ENCODE data around the gene DPCD. TPM values are rescaled to one million over a fixed set of nuclear protein-coding genes. Genes with fewer than 3 reads are reported as not detected.
"Not testable (repeated sequence)": the region's sequence is repeated elsewhere in the genome, so short reads cannot be mapped to it uniquely, and the experiment has no call there.

DPCD gene
- total RNA-seq, 1 experiment from 2014 or later, result 33.4 TPM

DNA sequence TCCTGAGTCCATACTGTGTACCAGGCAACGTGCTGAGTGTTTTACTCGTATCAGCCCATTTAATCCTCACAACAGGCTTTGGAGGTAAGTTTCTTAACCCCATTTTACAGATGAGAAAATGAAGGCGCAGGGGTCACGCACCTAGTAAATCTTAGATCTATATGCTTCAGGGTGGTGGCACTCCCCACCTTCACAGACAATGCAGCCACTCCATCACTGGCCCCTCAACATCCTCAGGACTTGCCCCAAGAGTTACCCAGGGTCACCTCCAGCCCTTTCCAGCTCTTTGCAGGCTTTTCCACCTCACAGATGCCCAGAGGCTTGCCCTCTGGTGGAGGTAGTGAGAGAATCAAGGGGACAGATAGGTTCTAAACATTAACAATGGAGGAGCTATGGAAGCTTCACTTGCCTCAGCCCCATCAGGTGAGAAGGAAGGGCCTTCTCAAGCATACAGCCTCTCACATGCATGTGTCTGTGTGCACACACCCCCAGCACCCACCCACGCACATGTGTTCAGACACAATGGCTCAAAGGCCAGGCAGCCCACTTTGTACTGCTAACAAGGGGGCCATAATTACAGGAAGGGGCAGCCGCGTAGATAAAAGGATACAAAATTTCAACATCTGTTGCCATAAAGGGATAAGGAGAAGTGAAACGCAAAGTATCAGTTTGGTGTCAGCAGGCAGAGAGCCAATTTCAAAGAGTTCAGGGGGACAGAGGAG, 29.1 kb downstream of the DPCD start:
- no peak for DNase-seq (ENCODE audit: low read depth)

DNA sequence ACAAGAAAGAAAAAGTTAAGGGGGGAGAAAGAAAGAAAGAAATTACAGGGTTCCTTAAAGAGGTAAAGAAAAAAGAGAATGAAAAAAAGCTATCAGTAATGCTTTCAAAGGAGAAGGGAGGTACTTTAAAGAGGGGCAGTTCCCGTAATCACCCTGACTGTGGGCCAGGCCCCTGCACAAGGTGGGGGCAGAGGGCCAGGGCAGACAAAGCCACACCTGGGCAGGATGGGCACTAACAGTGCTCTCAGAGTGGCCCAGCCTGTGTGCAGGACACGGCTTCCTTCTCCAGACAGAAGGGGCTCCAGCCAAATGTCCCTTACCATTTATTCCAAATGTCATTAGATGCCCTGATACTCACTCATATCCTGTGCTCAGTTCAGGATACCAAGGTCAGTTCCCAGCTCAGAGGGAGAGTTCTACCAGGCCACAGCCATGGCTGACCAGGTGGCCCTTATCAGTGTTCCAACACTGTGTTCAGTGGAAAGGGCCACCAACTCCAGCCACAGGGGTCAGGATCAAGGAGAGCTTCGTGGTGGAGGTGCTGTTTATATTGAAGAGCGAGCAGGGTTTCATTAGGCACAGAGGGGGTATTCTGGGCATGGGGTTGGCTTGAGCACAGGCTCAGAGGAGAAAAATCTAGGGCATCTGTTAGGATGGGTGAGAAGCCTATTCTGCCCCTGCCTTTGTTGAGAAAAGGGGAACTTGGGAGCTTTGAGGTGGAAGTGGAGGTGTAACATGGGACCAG, 29.9 kb downstream of the DPCD start:
- no peak for DNase-seq (ENCODE audit: low read depth)

DNA sequence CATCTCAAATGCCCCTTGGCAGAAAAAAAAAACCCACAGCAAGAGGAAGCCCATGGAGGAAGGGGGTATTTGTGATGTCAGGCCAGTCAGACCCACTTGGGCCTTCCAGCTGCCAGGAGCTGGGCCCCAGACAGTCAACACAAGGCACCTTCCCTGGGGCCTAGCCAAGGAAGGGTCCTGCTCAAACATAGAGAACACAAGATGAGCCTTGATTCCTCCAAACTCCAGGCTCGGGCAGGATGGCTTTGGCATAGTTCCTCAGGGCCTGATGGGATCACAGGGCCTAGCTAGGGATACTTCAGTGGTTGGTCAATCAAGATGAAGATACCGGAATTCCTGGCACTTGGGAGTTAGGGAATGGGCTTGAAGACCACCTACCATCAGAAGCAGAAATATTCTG, 30.8 kb downstream of the DPCD start:
- no peak for DNase-seq (ENCODE audit: low read depth)

DNA sequence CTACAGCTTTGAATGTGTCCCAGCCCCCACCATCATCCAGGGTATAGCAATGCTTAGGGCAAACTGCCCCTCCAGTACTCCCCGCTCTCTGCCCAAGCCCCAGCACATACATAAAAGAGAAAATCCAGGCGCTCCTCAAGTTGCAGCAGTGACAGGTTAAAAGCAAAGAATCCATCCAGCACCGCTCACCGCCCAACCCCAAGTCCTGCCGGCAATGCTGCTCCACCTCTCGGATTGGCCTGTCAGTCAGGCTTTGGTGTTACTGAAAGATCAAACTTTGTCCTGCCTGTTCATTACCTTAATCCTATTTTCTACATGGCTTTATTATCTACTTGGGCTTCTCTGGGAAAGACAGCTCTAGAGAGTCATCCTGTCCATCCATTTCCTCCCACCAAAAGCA, 31.9 kb downstream of the DPCD start:
- DNase-seq (ENCODE audit: low read depth), result no peak

DNA sequence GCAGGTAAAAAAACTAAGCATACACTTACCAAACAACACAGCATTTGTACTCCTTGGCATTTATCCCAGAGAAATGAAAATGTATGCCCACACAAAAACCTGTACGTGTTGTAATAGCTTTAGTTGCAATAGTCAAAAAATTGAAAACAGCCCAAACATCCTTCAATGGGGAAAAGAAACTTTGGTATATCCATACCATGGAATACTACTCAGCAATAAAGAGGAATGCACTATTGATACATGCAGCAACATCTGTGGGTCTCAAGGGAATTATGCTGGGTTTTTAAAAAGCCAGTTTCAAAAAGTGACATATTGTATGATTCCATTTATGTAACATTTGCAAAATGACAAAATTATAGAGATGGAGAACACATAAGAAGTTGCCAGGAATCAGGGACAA, 35.4 kb downstream of the DPCD start:
- DNase-seq (ENCODE audit: low read depth), result no peak

DNA sequence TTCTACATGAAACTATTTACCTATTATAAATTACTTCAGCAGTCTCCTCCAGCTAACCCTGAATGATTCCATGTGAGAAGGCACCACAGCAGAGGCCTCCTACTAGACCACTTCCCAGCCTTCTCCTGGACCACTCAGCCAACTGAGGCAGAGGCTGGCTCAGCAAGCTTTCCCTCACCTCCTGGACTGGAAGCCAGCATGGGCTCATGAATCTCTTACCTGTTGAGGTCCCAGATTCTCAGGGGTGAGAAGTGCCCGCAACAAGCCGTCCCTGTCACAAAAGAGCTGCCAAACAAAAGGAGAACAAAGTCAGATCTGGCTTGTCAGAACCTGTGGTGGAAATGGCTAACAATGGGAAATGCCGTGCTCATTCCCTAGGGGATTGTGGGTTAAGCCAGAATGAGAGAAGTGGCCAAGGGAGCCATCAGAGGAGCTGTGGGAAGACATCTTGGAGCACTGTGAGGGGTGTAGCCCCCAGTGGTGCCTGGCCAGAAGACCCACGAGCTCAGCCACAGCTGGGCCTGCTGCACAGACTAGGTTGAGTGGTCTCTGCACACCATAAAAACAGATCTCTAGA, 36.5 kb downstream of the DPCD start:
- no peak for DNase-seq (ENCODE audit: low read depth)

DNA sequence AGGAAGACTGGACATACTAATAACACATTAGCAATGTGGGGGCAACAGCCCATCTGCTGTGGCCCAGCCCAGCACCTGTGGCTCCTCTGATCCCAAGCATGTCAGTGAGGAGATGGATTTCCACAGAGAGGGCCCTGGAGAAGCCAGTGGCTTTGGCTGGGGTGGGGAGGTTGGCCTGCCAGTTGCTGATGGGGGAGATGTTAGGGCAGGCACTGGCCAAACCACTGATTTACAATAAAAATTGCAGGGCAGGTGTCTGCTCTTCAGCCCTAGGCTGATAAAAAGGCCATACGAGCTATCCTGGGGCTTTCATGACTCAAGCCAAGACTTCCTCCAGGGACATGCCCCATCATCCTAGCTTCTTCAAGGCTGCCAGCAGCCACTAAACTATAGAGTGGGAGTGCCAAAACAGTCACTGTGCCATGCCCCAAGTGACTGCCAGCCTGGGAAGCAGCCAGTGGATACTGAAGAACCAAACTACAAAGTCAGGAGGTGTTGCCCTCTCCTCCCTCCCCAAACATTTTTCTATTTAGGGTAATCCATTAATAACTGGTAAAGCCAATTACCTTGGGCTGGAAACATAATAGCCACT, 37.8 kb downstream of the DPCD start:
- DNase-seq (ENCODE audit: low read depth), result no peak

DNA sequence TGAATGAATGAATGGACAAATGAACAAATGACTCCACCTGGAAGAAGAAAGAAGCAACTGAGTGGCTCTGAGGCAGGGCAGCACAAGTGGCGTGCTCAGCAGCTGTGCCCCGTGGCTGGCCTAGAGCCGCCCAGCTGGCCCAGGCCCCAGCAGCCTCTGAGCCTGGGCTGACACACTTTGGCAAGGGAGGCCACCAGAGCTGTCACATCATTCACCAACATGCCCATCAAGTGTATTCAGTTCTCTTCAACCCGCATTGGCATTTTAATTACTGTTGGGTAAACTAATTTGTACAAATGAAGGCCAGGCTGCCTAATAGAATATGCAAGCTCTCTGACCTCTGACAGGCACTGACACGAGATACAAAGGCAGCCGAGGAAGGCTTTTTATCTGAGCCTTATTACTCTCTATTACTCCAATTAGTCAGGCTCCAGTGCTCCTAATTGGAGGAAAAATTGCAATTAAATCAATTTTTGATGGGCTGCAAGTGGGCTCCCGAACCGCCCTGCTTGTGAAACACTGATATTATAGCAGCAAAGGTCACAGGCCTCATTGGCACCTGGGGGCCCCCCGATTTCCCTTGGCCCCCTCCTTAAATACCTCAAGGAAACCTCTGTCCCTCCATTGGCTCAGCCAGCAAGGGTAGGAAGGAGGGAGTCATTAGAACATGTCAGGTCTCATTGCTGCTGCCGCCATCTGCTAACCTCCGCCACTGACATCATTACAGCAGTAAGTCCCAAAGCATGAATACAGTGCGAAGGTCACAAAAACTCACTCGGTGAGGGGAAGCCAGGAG, 41.9 kb downstream of the DPCD start:
- no peak for DNase-seq (ENCODE audit: low read depth)

DNA sequence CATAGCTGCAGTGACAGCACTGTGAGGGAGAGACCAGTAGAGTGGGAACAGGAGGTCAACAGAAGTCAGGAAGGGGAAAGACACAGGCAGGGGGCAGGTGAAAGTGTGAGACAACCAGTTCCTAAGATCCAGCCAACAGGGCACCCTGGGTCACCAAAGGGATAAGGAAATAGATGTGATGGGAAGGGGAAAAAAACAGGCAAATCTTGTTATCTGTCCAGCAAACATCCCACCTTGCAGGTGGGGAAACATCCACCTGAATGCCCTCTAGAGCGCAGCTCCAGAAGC, 42.5 kb downstream of the DPCD start:
- DNase-seq (ENCODE audit: low read depth), result no peak

DNA sequence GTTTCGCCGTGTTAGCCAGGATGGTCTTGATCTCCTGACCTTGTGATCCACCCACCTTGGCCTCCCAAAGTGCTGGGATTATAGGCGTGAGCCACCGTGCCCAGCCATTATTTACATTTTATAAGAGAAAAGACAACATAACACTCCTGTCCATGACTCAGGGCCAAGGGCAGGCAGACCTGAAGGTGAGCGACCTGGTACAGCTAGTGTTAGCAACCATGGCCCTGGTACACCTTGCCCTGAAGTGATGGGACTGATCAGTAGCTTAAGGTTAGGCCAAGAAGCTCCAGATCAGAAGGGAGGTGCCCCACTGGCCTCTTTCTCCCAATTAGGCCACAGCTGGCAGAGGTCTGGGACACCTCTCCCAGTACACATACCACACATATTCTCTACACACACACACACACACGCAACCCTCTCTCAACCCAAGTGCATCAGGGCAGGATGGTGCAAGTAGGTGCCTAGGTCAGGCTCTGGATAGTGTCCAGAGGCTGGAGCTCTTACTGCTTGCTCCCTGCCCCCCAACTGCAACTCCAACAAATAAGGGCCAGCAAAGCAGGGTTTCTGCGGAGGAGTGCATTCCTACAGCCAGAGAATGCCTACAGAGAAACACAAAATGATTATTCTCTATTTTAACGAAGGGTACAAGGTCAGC, 43.8 kb downstream of the DPCD start:
- DNase-seq (ENCODE audit: low read depth), result no peak

DNA sequence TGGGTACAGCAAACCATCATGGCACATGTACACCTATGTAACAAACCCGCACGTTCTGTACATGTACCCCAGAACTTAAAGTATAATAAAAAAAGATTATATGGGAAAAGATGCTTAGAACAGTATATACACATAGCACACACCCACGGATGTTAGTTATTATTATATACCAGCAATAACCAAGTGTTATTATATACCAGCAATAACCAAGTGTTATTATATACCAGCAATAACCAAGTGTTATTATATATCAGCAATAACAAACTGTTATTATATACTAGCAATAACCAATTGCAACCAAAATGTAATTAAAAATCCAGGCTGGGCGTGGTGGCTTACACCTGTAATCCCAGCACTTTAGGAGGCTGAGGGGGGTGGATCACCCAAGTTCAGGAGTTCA, 45.4 kb downstream of the DPCD start:
- not testable (repeated sequence) for DNase-seq (ENCODE audit: low read depth)

DNA sequence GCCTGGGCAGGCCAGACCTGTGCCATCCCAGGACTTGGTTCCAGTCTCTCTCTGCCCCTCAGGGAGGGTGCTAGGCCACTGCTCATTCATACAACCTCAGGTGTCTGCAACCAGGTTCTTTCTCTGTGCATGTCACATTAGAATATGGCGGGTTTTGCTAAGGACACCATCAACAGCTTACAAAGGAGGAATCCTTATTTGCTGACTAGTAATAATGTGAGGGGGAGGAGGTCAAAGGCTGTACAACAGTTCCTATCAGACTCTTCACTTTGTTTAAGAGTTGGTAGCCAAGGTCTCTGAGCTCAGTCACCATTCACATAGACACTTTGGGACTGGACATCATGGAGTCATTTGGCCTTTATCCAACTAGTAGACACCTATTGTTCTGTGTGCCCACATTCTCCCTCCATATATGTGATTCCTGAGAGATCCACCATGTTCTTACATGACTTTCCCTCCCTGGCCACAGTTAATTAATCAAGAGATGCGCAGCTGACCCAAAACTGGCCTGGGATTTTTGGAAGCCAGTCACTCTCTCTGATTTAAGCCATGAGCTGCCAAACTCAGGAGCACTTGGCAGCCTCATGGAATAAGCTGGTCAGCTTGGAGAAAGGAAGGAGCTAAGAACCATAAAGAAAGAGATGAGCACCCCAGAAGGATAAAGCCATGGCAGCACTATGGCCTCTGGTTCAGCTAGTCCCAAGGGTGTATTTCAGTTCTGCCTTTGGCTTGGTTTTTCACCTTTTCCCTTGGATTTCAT, 51.2 kb downstream of the DPCD start:
- DNase-seq (ENCODE audit: low read depth), result no peak

DNA sequence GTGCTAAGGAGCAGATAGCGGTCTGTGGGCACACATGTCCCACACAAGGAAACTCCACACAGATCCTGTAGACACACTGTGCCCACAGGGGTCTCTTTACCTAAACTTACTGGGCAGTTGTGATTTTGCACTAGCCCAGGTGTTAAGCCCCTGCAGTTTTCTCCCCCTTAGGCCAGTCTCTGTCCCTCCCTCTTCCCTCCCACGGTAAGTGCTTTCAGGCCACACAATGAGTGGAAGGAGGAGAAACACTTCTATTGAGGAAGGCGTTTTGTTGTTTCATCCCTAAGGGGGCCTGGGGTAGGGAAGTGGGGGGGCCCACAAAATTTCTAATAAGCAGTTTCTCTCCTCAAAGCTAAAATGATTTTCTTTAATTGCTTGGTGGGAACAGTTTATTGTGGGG, 55.4 kb downstream of the DPCD start:
- DNase-seq (ENCODE audit: low read depth), result no peak

DNA sequence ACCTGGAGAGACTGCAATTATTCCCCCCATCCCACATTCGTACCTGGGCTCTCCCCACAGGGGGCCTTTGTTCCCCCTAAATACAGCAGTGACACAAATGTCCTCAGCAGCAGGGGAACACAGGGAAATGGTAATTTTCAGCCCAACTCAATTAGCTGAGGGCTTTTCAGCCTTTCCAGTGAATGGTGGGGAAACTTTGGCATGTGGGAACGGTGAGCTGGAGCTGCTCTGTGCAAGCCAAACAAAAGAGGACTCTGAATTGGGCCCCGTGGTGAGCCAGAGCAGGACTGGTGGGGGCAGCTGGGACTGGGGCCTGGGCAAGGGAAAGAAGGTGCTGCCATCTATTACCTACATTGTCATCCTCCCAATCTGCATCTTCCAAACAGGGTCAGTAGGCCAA, 55.9 kb downstream of the DPCD start:
- no peak for DNase-seq (ENCODE audit: low read depth)

DNA sequence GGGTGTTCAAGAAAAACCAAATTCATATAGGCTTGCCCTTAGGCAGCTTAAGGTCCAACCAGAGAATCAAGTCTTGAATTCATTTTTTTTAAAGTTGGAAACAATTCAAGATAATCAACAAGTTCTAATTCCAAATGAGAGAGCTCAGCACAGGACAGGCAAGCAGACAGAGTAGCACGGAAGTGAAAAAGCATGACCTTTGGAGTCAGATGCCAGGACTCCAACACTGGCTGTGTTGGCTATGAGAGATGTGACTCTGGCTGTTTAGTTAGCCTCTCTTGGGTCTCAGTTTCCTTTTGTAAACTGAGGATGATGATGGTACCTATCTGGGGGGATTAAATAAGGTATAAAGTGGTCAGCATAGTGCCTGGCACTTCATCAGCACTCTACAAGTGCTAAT, 57.5 kb downstream of the DPCD start:
- no peak for DNase-seq (ENCODE audit: low read depth)

DNA sequence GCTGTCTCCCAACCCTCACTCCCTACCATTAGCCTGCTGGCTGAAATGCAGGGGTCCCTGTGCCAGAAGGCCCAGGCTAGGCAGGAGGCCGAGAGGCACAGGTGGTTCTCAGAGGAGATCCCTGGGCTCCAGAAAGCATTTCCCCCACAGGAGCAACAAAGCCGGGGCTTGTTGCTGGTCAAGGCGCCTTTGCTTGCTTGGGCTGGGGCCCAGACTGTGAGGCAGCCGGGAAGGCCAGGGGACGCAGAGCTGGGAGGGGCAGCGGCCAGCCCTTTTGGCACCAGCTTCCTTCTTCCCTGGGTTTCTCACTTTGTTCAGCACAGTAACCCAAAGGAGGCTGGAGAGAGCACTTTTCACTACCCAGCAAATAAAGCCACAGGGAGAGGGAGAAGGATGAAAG, 58.2 kb downstream of the DPCD start:
- DNase-seq (ENCODE audit: low read depth), result no peak

DNA sequence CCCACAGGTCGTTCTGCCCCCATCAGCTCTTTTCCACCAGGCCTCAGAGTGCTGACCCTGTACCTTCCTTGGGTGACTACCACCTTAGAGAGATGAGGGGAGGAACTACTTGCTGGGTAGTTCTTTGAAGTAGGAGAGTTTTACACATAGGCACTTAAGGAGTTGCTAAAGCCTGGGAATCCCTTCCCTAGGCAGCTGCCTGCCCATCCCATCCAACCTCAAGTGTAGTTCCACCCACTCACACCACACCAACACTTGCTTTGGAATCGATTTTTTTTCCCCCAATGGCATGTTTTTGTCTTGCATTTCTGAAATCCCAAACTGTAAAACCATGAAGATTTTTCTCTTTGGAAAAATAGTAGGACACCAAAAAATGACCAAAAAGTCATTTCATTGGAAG, 59.1 kb downstream of the DPCD start:
- no peak for DNase-seq (ENCODE audit: low read depth)

DNA sequence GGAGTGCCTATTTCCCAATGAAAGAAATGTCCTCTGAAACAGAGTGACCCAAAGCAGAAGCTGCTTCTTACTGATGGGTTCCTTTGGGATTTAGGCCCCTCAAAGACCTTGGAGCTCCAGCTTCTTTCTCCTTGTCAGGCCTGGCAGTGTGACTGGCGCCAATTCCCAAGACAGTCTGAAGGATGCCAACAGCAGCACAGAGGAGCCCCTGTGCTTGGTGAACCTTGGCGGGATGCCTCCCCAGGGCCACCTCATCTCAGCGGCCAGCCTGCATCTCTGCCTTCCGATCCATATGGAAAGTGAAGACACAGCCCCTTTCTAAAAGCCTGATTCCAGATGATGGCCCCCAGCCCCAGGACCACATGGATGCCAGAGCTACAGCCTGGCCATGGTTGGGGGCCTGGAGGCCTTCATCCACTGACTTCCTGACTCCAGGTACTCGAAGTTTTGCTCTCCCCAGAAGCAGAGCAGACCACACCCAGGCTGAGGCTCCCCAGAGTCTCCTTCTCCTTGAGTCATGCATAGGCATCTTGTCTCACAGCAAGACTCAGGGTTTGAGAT, 61.5 kb downstream of the DPCD start:
- DNase-seq (ENCODE audit: low read depth), result no peak

DNA sequence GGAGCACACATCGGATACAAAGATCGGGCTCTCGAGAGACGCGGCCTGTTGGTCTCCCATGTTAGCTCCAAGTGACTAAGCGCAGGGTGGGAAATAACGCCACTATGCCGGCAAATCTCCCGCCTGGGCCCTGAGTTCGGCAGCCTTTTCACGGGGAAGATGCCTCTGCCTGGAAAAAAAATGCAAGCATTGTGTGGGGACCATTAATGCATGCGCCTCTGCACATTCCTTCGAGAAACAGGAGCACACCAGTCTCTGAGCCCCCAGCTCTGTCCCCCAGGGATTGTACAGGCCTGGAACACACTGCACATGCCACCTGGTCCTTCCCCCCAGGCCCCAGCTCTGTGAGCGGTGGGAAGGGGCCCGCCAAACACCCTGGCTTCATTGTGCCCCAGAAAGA, 62.7 kb downstream of the DPCD start:
- DNase-seq (ENCODE audit: low read depth), result no peak

DNA sequence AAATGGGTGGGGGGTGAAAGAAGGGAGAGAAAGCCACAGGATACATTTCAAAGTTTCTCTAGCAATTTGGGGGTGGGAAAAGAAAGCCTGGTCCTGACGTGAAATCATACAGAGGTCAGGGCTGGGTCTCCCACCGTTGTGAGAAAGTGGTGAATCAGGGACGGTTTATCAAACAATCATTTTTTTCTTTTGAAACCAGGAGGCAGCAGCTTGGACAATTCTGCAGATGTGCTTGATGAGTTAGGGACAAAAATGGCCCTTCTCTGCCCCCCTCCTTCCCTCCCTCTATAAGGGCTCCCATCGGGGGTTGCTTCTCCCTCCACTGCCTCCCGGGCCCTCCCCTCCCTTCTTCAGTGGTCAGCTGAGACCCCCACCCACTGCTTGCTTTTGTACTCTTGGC, 63.2 kb downstream of the DPCD start:
- no peak for DNase-seq (ENCODE audit: low read depth)
